HG03442 (cell line): ENCODE measurements around the gene DNAAF1.

Source experiments
- ATAC-seq: cut with Tn5 transposase; IDR thresholded peaks from one replicate; pipeline ENCODE4 v1.9.1; 2021; ENCODE audit warnings: mild to moderate bottlenecking, moderate library complexity; ENCODE audit not compliant: unreplicated experiment

DNAAF1 gene

GRCh38 chr16:84121007-84121406, 24.1 kb upstream of the DNAAF1 start:
- ATAC-seq: no peak

- no peak for ATAC-seq
Observed at GRCh38 chr16:84124257-84125073, 20.6 kb upstream of the DNAAF1 start.

- no peak for ATAC-seq
Observed at GRCh38 chr16:84131117-84131516, 14.0 kb upstream of the DNAAF1 start.

DNA sequence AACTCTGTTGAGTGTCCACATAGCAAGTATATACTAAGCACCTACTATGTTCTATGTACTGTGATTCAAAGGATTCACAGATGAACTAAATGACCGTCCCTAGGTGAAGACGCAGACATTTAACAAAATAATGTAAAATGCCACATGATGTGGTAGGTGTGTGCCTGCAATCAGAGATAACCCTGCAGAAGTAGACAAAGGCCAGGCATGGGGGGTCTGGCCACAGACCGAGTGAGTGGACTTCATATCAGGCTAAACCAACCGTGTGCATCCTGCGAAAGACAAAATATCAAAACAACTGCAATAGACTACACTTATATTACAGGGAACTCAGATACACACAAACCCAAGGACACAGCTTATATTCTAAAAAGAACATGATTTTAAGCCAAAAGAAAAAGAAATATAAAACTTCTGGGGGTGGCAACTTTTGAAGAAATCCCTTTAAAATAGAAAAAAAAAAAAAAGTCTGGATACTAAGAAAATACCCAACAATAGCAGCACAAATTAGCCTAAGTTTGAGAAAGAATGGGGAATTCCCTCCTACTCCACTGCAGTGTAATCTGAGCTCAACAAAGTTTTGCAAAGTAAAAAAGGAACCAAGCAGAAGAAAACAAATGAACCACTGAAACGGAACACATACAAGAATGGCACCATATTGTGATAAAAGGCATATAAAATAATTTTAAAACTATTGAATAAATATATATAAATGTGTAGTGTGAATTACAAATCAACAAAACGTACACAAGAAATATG, 12.4 kb upstream of the DNAAF1 start:
- no peak for ATAC-seq

DNA sequence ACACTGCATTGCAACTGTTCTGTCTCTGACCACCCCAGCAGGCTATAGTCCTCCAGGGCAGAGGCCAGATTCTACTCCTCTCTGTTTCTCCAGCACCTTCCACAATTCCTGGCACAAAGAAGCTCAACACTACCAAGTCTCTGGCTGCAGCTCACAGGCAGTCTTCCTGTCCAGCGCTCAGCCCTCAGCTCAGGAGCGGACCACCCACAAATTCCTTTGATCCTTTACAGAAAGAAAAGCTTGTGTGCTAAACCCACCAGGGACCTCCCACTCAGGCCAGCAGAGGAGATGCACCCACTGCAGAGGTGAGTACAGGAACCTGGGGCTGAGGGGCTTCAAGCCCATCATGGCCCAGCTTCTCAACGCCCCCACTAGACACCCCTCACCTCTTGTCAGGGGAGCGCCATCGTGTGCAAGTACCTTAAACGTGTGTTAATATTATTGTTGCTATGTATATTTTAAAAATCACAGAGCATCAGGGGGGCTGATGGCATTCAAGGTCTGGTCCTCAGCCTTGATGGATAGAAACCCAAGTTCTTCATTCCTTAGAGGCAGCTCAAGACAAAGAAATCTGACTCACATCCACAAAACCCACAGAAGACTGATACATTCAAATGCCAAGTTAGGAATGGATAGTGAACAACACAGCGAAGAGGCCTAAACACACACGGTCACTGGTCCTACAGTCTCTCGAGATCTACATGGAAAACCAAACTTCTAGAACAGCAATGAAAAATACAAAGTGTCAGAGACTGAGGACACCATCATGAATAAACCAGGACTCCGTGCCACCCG, 8.6 kb upstream of the DNAAF1 start:
- no peak for ATAC-seq

- ATAC-seq: no peak
Observed at GRCh38 chr16:84137287-84137686, 7.8 kb upstream of the DNAAF1 start.

DNA sequence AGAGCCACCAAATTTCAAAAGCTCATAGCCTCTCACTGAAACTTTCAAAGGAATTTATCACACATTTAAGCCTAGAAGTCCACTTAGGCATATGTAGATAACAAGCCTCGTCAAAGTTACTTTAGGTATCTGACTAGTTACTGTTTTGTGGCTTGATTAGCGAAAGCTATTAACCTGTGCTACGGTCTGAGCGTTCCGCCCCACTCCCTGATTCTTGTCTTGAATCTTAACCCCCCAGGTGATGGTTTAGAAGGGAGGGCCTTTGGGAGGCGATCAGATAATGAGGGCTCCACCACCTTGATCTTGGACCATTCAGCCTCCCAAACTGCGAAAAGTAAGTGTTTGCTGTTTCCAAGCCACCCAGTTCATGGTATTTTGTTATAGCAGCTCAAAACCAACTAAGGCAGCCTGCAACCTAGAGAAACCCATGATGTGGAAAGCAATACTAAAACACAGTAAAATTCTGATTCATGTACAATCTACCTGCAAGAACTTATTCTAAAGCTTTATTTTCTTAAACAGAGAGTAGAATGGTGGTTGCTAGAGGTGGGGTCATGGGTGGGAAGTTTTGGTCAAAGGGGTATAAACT, 7.2 kb upstream of the DNAAF1 start:
- ATAC-seq: no peak

GRCh38 chr16:84138500-84138823, 6.6 kb upstream of the DNAAF1 start:
- ATAC-seq: no peak

GRCh38 chr16:84138824-84139627, 6.1 kb upstream of the DNAAF1 start:
- ATAC-seq: peak; percentile 95

GRCh38 chr16:84139628-84140258, 5.4 kb upstream of the DNAAF1 start:
- ATAC-seq: no peak

DNA sequence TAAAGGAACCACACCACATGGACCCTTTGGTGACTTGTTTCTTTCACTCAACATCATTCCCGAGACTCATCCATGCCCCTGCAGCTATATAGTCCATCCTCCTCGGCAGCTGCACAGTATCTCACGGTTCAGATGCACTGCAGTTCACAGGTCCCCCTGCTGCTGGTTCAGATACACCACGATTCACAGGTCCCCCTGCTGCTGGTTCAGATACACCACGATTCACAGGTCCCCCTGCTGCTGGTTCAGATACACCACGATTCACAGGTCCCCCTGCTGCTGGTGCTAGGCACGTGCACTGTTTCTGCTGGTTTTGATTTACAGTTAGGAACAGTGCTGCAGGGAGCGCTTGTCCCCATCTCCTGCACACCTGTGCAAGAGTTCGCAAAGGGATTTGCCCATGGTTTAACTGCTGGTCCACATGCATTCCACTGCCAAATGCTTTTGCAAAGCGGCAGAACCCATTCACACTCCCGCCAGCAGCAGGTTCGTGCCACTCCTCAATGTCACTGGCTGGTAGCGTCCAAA, 3.9 kb upstream of the DNAAF1 start:
- ATAC-seq: no peak

GRCh38 chr16:84143081-84143480, 2.0 kb upstream of the DNAAF1 start:
- ATAC-seq: no peak

DNA sequence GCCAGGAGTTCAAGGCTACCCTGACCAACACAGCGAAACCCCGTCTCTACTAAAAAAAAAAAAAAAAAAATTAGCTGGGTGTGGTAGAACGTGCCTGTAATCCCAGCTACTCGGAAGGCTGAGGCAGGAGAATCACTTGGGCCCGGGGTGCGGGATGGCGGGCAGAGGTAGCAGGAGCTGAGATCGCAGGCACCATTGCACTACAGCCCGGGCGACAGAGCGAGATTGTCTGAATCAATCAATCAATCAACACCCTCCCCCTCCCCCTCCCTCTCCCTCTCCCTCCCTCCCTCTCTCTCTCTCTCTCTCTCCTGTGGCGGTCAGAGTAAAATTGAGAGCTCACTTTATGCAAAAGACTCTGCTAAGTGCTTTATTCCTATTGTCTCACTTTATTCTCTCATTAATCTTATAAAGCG, 1.3 kb upstream of the DNAAF1 start:
- ATAC-seq: no peak

DNA sequence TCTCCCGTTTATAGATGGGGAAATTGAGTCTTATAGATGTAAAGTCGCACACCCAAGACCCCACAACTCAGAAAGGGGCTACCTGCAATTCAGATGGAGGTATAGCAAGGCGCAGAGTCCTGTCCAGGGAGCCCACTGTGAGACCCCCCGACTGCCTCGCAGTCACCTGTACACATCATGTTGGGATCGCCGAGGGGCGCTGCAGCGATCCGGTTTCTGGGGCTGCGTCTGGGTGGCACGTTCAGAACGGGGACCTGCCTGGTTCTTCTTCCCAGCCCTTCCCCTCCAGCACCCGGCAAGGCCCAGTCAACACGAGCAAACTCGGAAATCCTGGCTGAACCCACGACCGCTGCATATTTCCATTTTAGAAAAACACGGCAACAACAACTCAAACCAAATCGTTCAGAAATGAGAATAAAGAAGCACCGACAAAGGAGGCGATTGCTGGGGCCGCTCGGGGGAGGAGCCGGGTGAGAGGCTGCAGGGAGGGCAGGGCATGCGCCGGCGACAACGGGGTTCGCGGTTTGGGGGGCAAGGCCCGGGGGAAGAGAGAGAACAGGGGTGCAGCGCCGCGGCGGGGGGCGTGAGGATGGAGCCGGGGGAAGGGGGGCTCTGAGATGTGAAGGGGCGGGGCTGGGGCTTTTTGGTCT, 774 bp upstream of the DNAAF1 start:
- peak; percentile 22 for ATAC-seq

- ATAC-seq: no peak
Observed at GRCh38 chr16:84150926-84151325, 5.8 kb downstream of the DNAAF1 start.

GRCh38 chr16:84153660-84154214, 8.6 kb downstream of the DNAAF1 start:
- ATAC-seq: no peak

GRCh38 chr16:84155226-84155625, 10.1 kb downstream of the DNAAF1 start:
- ATAC-seq: no peak

GRCh38 chr16:84155771-84156170, 10.7 kb downstream of the DNAAF1 start:
- no peak for ATAC-seq

DNA sequence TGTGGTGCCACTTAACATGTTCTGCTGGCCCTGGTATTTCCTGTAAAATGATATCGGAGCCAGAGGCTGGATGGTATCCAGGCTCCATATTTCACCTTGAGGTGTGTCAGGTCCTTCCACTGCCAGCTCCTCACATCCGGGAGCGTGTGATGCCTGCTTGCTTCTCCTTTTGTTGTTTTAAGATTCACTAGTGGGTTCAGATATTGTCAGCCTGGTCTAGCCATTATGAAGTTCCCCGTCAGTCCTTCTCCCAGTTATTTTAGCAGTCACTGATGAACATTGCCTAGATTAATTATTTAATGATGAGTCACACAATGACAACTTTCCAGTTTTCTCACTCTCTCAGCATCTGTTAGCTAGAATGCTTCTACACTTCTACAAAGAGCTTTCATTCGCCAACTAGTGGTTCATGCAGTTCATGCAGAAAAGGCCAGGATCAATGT, 11.3 kb downstream of the DNAAF1 start:
- no peak for ATAC-seq
